ENCODE data around the gene TM4SF4. TPM values are rescaled to one million over a fixed set of nuclear protein-coding genes. Genes with fewer than 3 reads are reported as not detected.

Gene TM4SF4
- total RNA-seq, 2 experiments from 2014 or later, result not detected

- Mint-ChIP-seq H3K4me1 (ENCODE audit: low read depth) (peaks cover 4% of the 10 kb centered on the region), H3K4me3 (no peak overlapping the region), H3K27ac (no peak overlapping the region), H3K9me3 (ENCODE audit: insufficient read depth) (no peaks in the 10 kb centered on the region), H3K27me3 (ENCODE audit: low read depth) (peaks cover 8% of the 10 kb centered on the region), H3K36me3 (ENCODE audit: low read depth) (no peaks in the 10 kb centered on the region)
- ChIA-PET CTCF (interaction anchor here (1.2 kb wide), 2 partner anchors 131 to 190 kb away, joined by 3 to 4 read pairs; no protein-coding TSS in a partner anchor), POLR2A (no interaction called here)
- DNase-seq (no peak), ATAC-seq (no peak)
These were observed 53.2 kb downstream of the TM4SF4 start for GRCh38 chr3:149527531-149528339.

GRCh38 chr3:149528340-149528650 is 53.8 kb downstream of the TM4SF4 start:
- DNase-seq (no peak), ATAC-seq (no peak)
- Mint-ChIP-seq H3K36me3 (ENCODE audit: low read depth) (no peaks in the 10 kb centered on the region), H3K4me1 (ENCODE audit: low read depth) (peaks cover 7% of the 10 kb centered on the region), H3K27me3 (ENCODE audit: low read depth) (peaks cover 11% of the 10 kb centered on the region), H3K27ac (no peak overlapping the region), H3K4me3 (no peak overlapping the region), H3K9me3 (ENCODE audit: insufficient read depth) (no peaks in the 10 kb centered on the region)
- ChIA-PET POLR2A (no interaction called here), CTCF (interaction anchor here (1.2 kb wide), 2 partner anchors 131 to 189 kb away, joined by 3 to 4 read pairs; no protein-coding TSS in a partner anchor)

GRCh38 chr3:149529099-149529498 is 54.6 kb downstream of the TM4SF4 start:
- ChIA-PET CTCF (interaction anchor here (0.6 to 1.2 kb wide), 2 partner anchors 13 to 188 kb away, joined by 3 read pairs; no protein-coding TSS in a partner anchor), POLR2A (no interaction called here)
- Mint-ChIP-seq H3K27ac (no peak overlapping the region), H3K27me3 (ENCODE audit: low read depth) (peaks cover 6% of the 10 kb centered on the region), H3K36me3 (ENCODE audit: low read depth) (no peaks in the 10 kb centered on the region), H3K4me3 (no peak overlapping the region), H3K4me1 (ENCODE audit: low read depth) (peaks cover 7% of the 10 kb centered on the region), H3K9me3 (ENCODE audit: insufficient read depth) (no peaks in the 10 kb centered on the region)
- DNase-seq (no peak), ATAC-seq (no peak)

DNA sequence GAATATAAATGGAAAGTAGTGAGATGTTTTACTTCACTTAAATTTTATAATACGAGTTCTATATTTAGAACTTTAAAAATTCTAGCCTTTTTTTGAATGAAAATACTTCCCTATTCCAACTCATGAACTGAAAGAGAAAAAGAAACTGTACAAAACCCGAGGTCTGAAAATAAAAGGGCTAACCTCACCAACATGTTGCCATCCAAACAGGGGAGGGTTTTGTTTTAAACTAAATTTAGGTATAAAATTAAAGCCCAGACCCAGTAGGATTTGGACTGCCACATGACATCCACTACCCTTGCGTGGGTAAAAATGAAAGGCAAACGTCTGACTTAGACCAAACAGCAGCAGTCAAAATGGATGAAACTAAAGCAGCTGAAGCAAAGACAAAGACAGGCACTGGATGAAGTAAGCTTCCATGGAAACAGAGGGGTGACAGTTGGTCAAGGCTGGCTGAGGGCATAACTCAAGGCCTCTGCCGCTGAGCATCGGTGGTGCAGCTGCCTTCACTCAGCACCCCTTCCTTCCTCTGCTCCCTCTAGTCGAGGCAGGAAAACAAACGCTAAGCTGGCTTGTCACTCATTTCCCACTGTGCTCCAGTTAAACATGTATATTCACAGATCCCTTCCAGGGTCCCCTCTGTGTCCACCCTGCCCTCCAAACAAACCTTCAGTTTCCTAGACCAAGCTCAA is 58.1 kb downstream of the TM4SF4 start:
- DNase-seq (no peak), ATAC-seq (no peak)
- Mint-ChIP-seq H3K27me3 (ENCODE audit: low read depth) (peaks cover 4% of the 10 kb centered on the region), H3K9me3 (ENCODE audit: insufficient read depth) (no peaks in the 10 kb centered on the region), H3K27ac (no peak overlapping the region), H3K36me3 (ENCODE audit: low read depth) (no peaks in the 10 kb centered on the region), H3K4me3 (no peak overlapping the region), H3K4me1 (ENCODE audit: low read depth) (peaks cover 7% of the 10 kb centered on the region)
- ChIA-PET POLR2A (no interaction called here), CTCF (interaction anchor here (0.9 to 1.4 kb wide), 4 partner anchors 36 to 276 kb away, joined by 3 to 5 read pairs (median 4); no protein-coding TSS in a partner anchor)

GRCh38 chr3:149534082-149534481 is 59.6 kb downstream of the TM4SF4 start:
- H3K27me3 Mint-ChIP-seq (ENCODE audit: low read depth), result peaks cover 4% of the 10 kb centered on the region
- peaks cover 7% of the 10 kb centered on the region for H3K4me1 Mint-ChIP-seq (ENCODE audit: low read depth)
- POLR2A ChIA-PET, result no interaction called here
- DNase-seq, result no peak
- H3K4me3 Mint-ChIP-seq, result no peak overlapping the region
- H3K27ac Mint-ChIP-seq, result no peak overlapping the region
- H3K9me3 Mint-ChIP-seq (ENCODE audit: insufficient read depth), result no peaks in the 10 kb centered on the region
- CTCF ChIA-PET, result interaction anchor here (0.8 to 1.6 kb wide), 3 partner anchors 48 to 237 kb away, joined by 3 to 6 read pairs (median 3); partner anchors contain the start of gene COMMD2
- no peaks in the 10 kb centered on the region for H3K36me3 Mint-ChIP-seq (ENCODE audit: low read depth)
- ATAC-seq, result no peak

DNA sequence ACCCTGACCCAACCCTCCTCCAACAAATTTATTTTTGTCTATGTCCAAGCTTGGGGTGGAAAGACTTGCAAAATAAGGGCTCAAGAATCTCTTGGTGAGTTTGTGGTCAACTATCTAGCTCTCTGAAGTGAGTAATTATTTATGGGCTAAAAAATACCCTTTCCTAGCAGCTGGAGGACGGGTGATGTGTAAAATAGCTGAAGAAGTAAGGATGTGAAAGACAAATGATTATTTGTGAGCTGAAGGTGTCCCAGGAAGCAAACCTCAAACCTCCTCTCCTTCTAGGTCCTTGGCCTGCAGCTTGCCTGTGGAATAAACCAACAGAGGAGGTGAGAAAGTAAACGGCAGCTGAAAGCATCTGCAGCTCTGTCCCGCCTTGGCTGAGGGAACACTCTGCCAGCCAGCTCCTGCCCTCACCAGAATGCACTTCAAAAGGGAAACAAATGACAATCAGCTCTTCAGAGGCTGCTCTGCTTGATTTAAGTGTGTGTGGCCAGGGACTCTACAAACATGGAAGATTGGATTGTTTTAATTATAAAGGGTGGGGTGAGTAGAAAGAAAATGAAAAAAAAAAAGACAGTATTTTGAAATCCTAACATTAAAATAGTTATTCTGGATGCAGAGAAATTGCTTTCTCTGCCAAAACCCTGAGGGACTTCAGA is 60.3 kb downstream of the TM4SF4 start:
- DNase-seq, result no peak
- no peak overlapping the region for H3K4me3 Mint-ChIP-seq
- no peak for ATAC-seq
- peaks cover 7% of the 10 kb centered on the region for H3K4me1 Mint-ChIP-seq (ENCODE audit: low read depth)
- no peaks in the 10 kb centered on the region for H3K36me3 Mint-ChIP-seq (ENCODE audit: low read depth)
- H3K9me3 Mint-ChIP-seq (ENCODE audit: insufficient read depth), result no peaks in the 10 kb centered on the region
- H3K27me3 Mint-ChIP-seq (ENCODE audit: low read depth), result peaks cover 4% of the 10 kb centered on the region
- H3K27ac Mint-ChIP-seq, result no peak overlapping the region
- CTCF ChIA-PET, result interaction anchor here (0.8 to 1.6 kb wide), 3 partner anchors 47 to 236 kb away, joined by 3 to 6 read pairs (median 3); partner anchors contain the start of gene COMMD2
- POLR2A ChIA-PET, result no interaction called here

DNA sequence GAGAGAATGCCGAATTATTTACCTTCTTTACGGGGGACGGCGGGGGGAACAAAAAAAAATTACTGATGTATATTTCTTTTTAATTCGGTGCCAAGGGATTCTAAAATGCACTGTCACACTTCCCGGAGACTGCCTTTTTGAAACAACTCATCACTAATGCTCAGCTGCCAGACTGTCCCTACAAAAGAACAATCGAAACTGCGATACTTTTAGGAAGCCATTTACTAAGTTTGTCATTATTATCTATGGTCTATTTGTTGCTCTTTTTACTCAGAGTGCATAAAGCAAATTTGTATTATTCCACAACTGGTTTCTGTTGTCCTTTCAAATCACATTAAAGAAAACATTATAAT is 60.8 kb downstream of the TM4SF4 start:
- no peaks in the 10 kb centered on the region for H3K9me3 Mint-ChIP-seq (ENCODE audit: insufficient read depth)

DNA sequence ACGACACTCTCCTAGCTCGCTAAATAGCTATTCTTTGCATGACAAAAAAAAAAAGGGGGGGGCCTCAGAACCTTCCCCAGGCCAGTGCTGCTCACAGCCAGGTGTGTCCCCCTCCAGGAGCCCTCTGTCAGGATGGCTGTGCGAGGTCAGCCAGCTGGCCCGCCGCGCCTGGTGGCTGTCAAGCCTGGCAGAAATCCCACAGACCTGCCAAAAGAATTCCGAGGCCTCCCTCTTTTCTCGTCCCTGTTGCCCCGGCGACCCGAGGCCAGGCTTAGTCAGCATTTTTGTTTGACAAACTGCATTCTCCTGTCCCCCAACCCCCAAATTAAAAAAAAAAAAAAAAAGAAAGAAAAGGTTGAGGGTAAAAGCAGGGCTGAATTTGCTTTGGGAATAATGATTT is 61.9 kb downstream of the TM4SF4 start:
- ChIA-PET CTCF (no interaction called here), POLR2A (no interaction called here)
- H3K27me3 Mint-ChIP-seq (ENCODE audit: low read depth), result peaks cover 9% of the 10 kb centered on the region
- ATAC-seq (no peak), DNase-seq (no peak)
- H3K27ac Mint-ChIP-seq, result no peak overlapping the region
- H3K4me1 Mint-ChIP-seq (ENCODE audit: low read depth), result peaks cover 7% of the 10 kb centered on the region
- no peak overlapping the region for H3K4me3 Mint-ChIP-seq
- H3K36me3 Mint-ChIP-seq (ENCODE audit: low read depth), result no peaks in the 10 kb centered on the region
- H3K9me3 Mint-ChIP-seq (ENCODE audit: insufficient read depth), result no peaks in the 10 kb centered on the region

More for the DNA sequence above, 60.8 kb downstream of the TM4SF4 start:
- Mint-ChIP-seq H3K27ac (no peak overlapping the region), H3K27me3 (ENCODE audit: low read depth) (peaks cover 7% of the 10 kb centered on the region), H3K4me1 (ENCODE audit: low read depth) (peaks cover 7% of the 10 kb centered on the region), H3K4me3 (no peak overlapping the region), H3K36me3 (ENCODE audit: low read depth) (no peaks in the 10 kb centered on the region)
- DNase-seq (no peak), ATAC-seq (no peak)
- POLR2A ChIA-PET, result no interaction called here
- CTCF ChIA-PET, result no interaction called here

- CTCF ChIA-PET, result no interaction called here
- POLR2A ChIA-PET, result no interaction called here
- Mint-ChIP-seq H3K36me3 (ENCODE audit: low read depth) (no peaks in the 10 kb centered on the region), H3K4me3 (no peak overlapping the region), H3K27ac (no peak overlapping the region), H3K9me3 (ENCODE audit: insufficient read depth) (no peaks in the 10 kb centered on the region), H3K27me3 (ENCODE audit: low read depth) (peaks cover 11% of the 10 kb centered on the region), H3K4me1 (ENCODE audit: low read depth) (no peaks in the 10 kb centered on the region)
- no peak for ATAC-seq
- no peak for DNase-seq
These were observed 63.9 kb downstream of the TM4SF4 start for GRCh38 chr3:149538371-149538770.

DNA sequence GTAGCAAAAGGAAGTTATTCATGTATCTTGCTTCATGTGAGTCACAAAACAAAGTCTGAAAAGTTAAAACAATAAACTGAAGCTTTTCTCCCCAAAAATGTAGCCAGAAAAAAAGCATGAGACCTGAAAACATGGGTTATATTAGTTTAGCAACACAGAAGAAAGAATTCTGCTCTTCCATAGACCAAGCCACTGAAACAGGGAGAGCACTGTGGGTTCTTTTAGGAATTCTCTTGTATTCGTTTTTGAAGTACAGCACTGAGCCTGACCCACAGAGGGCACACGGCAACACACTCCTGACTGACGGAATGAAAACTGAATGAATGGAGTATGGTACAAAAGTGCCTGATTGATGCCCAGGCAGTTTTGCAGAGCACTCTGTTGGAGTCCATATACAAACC is 66.6 kb downstream of the TM4SF4 start:
- ATAC-seq (no peak), DNase-seq (no peak)
- peaks cover 12% of the 10 kb centered on the region for H3K27me3 Mint-ChIP-seq (ENCODE audit: low read depth)
- no peaks in the 10 kb centered on the region for H3K4me1 Mint-ChIP-seq (ENCODE audit: low read depth)
- no peak overlapping the region for H3K4me3 Mint-ChIP-seq
- ChIA-PET POLR2A (no interaction called here), CTCF (no interaction called here)
- no peak overlapping the region for H3K27ac Mint-ChIP-seq
- H3K36me3 Mint-ChIP-seq (ENCODE audit: low read depth), result no peaks in the 10 kb centered on the region
- H3K9me3 Mint-ChIP-seq (ENCODE audit: insufficient read depth), result no peaks in the 10 kb centered on the region

GRCh38 chr3:149542375-149543312 is 68.1 kb downstream of the TM4SF4 start:
- ATAC-seq, result no peak
- ChIA-PET POLR2A (no interaction called here), CTCF (no interaction called here)
- no peaks in the 10 kb centered on the region for H3K4me1 Mint-ChIP-seq (ENCODE audit: low read depth)
- no peaks in the 10 kb centered on the region for H3K36me3 Mint-ChIP-seq (ENCODE audit: low read depth)
- H3K27ac Mint-ChIP-seq, result no peak overlapping the region
- no peaks in the 10 kb centered on the region for H3K9me3 Mint-ChIP-seq (ENCODE audit: insufficient read depth)
- no peak overlapping the region for H3K4me3 Mint-ChIP-seq
- H3K27me3 Mint-ChIP-seq (ENCODE audit: low read depth), result peaks cover 15% of the 10 kb centered on the region
- no peak for DNase-seq

Data from activated CD8-positive, alpha-beta T cell treated with anti-CD3 and anti-CD28 coated beads, Interleukin-2, amount 10 ng/mL, durations not matched to agents 7 days and 5 days (primary cell).